ENCODE measurements around the gene FLT3. TPM values are rescaled to one million over a fixed set of nuclear protein-coding genes. Genes with fewer than 3 reads are reported as not detected.

The FLT3 gene
- total and polyA plus RNA-seq, 12 donors: 0.06 to 1.0 (median 0.26) TPM

DNA sequence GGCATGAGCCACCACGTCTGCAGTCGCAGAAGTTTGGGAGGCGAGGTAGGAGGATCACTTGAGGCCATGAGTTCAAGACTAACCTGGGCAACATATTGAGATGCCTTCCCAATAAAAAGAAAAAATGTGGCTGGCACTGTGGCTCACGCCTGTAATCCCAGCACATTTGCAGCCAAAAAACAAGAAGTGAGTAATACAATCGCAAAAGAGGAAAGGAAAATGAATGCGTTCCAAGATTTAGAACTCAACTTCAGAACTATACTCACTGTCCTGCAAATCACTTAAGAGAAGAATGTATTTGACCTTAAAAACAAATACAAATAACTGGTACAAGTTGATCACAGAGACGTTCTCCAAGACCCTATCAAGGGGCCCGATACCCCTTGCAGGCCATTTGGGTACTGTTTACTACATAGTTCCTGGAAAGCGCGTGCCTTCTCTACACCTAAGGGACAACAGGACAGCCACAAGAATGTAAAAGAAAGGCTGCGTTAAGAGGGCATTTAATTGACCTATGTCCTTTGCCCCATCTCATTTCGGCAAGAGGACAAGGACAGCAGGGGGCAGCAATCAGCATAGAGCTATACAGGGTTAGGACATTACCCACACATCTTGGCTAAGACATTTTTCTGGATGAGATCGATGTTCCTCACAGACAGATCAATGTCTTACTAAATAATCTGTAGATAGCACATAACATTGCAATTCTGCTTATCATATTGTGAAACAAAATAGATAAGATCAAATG, 41.3 kb downstream of the FLT3 start:
- peak in 4 of 7 donors; percentile 13 to 53 (median 40) for DNase-seq
- 59 to 66% (median 66%) methylated on average over 13 of the region's 13 CpGs for WGBS, 4 donors

DNA sequence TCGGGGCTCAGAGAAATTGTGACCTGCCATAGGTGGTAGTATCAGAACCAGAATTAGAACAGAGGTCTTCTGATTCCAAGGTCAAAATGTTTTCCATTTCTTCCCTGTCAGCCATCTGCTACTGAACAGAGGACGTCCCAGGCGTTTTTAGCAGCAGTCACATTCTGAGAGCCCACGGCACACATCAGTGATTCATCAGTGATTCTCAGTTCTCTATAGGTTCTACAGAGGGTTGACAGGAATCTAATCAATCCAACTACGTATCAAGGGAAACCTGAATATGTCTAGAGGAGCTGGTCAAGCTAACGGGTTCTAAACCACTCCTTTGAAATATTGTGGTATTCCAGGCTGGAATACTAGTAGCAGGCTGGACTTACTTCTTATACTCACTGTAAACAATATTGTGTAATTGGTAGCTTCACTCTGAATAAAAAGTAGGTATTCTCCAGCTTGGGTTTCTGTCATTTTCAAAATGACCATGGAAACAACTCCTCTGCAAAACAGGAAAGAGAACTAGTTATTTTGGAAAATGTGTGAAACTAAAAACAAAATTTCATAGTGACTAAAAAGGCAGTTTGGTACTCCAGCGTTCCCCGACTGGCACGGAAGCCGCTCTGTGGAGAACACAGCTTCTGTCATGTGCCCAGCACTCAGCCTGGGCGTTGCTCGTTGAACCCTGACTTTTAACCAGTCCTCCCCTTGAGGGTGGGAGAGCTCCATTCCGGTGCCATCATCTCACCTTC, 43.2 kb downstream of the FLT3 start:
- Histone ChIP-seq H3K4me3 (no peak overlapping the region), H3K36me3 (replicated peaks in 1 of 2) (no peaks in the 10 kb centered on the region), H3K9me3 (replicated peaks in 1 of 3) (no peaks in the 10 kb centered on the region), H3K27me3 (peaks cover 3% of the 10 kb centered on the region), H3K27ac (no peak overlapping the region), H3K4me1 (replicated peaks in 1 of 2) (no peaks in the 10 kb centered on the region)
- 66 to 79% (median 72%) methylated on average over 13 of the region's 13 CpGs for WGBS, 4 donors
- no peak for DNase-seq
- TF ChIP-seq POLR2A (IDR thresholded peaks at IDR 0.05): no peak
- TF ChIP-seq, protein P1, sequence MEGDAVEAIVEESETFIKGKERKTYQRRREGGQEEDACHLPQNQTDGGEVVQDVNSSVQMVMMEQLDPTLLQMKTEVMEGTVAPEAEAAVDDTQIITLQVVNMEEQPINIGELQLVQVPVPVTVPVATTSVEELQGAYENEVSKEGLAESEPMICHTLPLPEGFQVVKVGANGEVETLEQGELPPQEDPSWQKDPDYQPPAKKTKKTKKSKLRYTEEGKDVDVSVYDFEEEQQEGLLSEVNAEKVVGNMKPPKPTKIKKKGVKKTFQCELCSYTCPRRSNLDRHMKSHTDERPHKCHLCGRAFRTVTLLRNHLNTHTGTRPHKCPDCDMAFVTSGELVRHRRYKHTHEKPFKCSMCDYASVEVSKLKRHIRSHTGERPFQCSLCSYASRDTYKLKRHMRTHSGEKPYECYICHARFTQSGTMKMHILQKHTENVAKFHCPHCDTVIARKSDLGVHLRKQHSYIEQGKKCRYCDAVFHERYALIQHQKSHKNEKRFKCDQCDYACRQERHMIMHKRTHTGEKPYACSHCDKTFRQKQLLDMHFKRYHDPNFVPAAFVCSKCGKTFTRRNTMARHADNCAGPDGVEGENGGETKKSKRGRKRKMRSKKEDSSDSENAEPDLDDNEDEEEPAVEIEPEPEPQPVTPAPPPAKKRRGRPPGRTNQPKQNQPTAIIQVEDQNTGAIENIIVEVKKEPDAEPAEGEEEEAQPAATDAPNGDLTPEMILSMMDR (IDR thresholded peaks at IDR 0.05): no peak
- intact Hi-C loops (cut with DNase I): no loop called here

More for the DNA sequence above, 41.3 kb downstream of the FLT3 start:
- Histone ChIP-seq H3K9me3 (replicated peaks in 1 of 3) (no peaks in the 10 kb centered on the region), H3K4me1 (replicated peaks in 1 of 2) (no peaks in the 10 kb centered on the region), H3K36me3 (replicated peaks in 1 of 2) (no peaks in the 10 kb centered on the region), H3K27ac (no peak overlapping the region), H3K27me3 (peaks cover 3% of the 10 kb centered on the region), H3K4me3 (no peak overlapping the region)
- intact Hi-C loops (cut with DNase I): no loop called here
- TF ChIP-seq, protein P1 (IDR thresholded peaks at IDR 0.05): peak in 4 of 6 experiments; percentile 29 to 38 (median 30)
- no peak for TF ChIP-seq POLR2A (IDR thresholded peaks at IDR 0.05)

DNA sequence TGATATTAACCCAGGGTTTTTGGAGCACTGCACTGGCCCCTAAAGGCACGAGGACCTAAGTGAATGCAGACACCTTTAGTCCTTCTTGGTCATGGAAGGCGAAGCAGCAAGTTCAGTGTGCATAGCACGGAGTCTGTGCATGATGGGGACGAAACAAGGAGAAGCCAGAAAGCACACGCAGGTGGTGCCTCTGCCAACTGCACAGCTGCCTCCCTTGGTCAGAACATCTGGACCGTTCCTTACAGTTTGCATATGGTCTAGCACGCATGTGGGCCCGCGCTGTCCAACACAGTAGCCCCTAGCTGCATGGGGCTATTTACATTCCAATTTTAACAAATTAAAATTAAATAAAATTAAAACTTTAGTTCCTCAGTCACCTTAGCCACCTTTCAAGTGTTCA, 44.0 kb downstream of the FLT3 start:
- no peak overlapping the region for H3K27ac ChIP-seq
- intact Hi-C loops (cut with DNase I): no loop called here
- H3K9me3 ChIP-seq (replicated peaks in 1 of 3): no peaks in the 10 kb centered on the region
- H3K27me3 ChIP-seq: peaks cover 3% of the 10 kb centered on the region
- no peak for DNase-seq
- no peaks in the 10 kb centered on the region for H3K4me1 ChIP-seq (replicated peaks in 1 of 2)
- H3K36me3 ChIP-seq (replicated peaks in 1 of 2): no peaks in the 10 kb centered on the region
- H3K4me3 ChIP-seq: no peak overlapping the region
- 62 to 74% (median 69%) methylated on average over 6 to 9 of the region's 9 CpGs for WGBS, 4 donors
- TF ChIP-seq, protein P1 (IDR thresholded peaks at IDR 0.05): no peak
- no peak for TF ChIP-seq POLR2A (IDR thresholded peaks at IDR 0.05)

DNA sequence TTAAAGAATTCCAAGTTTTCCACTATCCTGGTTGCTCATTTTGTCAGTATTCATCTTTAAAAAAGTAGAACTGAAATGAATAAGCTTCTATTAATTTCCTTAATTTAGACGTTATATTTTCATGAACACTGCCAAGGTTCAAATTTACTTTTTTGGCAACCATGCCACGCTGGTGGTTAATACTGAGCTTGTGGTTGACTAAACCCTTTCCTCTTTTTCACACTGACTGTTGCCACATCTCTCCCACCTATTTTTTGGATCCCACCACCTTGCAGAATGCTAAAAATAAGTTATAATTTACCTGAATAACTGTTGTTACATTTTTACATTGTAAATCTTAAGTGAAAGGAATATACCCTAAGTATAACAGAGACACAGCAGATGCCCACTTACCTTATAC, 45.0 kb downstream of the FLT3 start:
- Histone ChIP-seq H3K4me3 (no peak overlapping the region), H3K9me3 (replicated peaks in 1 of 3) (no peaks in the 10 kb centered on the region), H3K27me3 (peaks cover 3% of the 10 kb centered on the region), H3K27ac (no peak overlapping the region), H3K4me1 (replicated peaks in 1 of 2) (no peaks in the 10 kb centered on the region), H3K36me3 (replicated peaks in 1 of 2) (no peaks in the 10 kb centered on the region)
- no peak for TF ChIP-seq POLR2A (IDR thresholded peaks at IDR 0.05)
- TF ChIP-seq, protein P1 (IDR thresholded peaks at IDR 0.05): no peak
- 48 to 65% (median 54%) methylated on average over 2 of the region's 2 CpGs for WGBS, 4 donors
- intact Hi-C loops (cut with DNase I): no loop called here
- no peak for DNase-seq

Measured in adrenal gland (tissue), 12 donors.